ENCODE measurements around the gene CCDC196.
A peak's percentile ranks its signal among the peaks of the same experiment; 100 is the strongest.

DNA sequence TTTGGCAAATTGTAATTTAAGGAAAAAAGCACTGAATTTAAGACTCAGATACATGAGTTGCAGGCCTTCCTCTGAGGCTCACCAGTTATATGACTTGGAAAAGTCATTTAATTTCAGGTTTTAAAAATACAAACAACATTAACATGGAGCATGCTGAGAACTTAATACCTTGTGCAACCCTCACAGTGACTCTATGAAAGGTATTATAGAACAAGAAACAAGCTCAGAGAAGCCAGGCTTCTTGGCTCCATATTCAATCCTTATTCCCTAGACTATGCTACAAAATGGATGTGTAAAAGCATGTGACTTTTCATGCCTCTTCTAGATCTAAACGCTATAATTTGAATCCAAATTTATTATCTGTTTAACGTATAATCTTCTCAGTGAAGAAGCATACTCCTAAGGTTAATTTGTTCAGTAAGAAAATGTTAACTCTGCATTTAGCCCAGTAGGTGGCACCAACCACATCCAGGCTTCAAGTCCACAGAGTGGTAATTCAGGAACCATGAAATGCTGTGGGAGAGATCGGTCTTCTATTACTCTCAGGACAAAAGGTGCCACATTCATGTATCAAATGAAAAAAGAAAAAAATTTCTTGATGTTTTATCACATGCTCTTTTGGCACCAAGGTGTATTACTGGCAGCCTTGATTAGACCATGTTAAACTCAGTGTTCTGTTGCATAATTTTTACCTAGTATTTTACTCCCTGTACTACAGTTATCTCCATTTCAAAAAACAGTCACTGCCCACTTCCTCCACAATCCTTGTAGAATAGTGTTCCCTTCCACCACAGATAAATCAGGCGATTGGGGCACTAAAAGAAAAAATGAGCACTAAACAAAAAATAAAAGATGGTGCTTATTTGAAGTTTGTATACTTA lies 9.3 kb downstream of the CCDC196 start:
- TF ChIP-seq, protein P1, sequence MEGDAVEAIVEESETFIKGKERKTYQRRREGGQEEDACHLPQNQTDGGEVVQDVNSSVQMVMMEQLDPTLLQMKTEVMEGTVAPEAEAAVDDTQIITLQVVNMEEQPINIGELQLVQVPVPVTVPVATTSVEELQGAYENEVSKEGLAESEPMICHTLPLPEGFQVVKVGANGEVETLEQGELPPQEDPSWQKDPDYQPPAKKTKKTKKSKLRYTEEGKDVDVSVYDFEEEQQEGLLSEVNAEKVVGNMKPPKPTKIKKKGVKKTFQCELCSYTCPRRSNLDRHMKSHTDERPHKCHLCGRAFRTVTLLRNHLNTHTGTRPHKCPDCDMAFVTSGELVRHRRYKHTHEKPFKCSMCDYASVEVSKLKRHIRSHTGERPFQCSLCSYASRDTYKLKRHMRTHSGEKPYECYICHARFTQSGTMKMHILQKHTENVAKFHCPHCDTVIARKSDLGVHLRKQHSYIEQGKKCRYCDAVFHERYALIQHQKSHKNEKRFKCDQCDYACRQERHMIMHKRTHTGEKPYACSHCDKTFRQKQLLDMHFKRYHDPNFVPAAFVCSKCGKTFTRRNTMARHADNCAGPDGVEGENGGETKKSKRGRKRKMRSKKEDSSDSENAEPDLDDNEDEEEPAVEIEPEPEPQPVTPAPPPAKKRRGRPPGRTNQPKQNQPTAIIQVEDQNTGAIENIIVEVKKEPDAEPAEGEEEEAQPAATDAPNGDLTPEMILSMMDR (IDR thresholded peaks at IDR 0.05; ENCODE audit: borderline replicate concordance, extremely low read depth, low read length, poor library complexity, severe bottlenecking) = peak; percentile 83
- TF ChIP-seq EZH2 (IDR thresholded peaks at IDR 0.05; ENCODE audit: borderline replicate concordance, low read depth, low read length, severe bottlenecking) = no peak

Measured in DND-41 (cell line).